Measurements from ENCODE around the gene HACL1. TPM values are rescaled to one million over a fixed set of nuclear protein-coding genes. Genes with fewer than 3 reads are reported as not detected.

The HACL1 gene
- total RNA-seq, 1 donor from 2014 or later: 22.8 TPM

DNA sequence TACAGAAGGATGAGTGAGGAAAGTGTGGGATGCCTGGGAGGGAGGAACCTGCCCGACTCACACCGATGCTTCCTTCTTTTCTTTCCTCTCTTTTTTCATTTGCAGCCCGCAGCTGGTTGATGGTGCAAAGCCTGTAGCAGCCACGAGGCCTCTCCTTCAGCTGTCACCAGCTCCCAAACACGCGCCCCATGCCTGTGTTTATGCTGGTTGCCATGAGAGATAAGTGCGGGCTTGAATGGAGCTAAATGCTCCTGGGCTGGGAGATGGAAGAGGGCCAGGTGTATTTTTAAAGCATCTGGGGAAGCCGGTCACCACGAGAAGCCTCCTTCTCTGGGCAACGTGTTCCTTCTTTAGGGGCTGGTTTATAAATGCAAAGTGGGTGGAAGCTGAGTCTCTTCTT is 89.2 kb downstream of the HACL1 start:
- no peak for DNase-seq (ENCODE audit: low spot score)
- Mint-ChIP-seq H3K27me3 (ENCODE audit: low read depth) (peaks cover 2% of the 10 kb centered on the region), H3K36me3 (ENCODE audit: low read depth) (no peaks in the 10 kb centered on the region), H3K9me3 (no peaks in the 10 kb centered on the region), H3K4me1 (ENCODE audit: low read depth) (peaks cover 1% of the 10 kb centered on the region), H3K4me3 (ENCODE audit: low read depth) (no peak overlapping the region), H3K27ac (no peak overlapping the region)
- intact Hi-C loops (cut with micrococcal nuclease): no loop called here

DNA sequence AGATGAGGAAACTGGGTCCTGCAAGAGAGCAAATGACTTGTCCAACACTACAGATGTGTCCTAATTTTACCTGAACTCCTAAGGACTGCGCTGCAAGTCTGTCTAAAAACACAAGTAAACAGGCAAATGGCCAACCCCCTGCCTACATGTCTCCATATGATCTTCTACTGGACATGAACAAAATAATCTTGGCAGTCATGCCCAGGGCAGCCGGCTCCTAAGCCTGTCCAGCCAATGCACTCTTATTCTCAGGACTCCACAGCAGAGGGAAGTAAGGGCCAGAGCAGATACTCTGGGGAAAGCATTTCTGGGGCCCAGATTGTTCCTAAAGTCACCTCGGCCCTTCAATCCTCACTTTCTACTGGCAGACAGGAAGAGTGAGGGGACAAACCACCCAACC is 90.2 kb downstream of the HACL1 start:
- Mint-ChIP-seq H3K27ac (no peak overlapping the region), H3K27me3 (ENCODE audit: low read depth) (peaks cover 2% of the 10 kb centered on the region)

More for the DNA sequence above, 90.2 kb downstream of the HACL1 start:
- Mint-ChIP-seq H3K36me3 (ENCODE audit: low read depth) (no peaks in the 10 kb centered on the region), H3K4me1 (ENCODE audit: low read depth) (peaks cover 1% of the 10 kb centered on the region), H3K4me3 (ENCODE audit: low read depth) (no peak overlapping the region), H3K9me3 (no peaks in the 10 kb centered on the region)
- intact Hi-C loops (cut with micrococcal nuclease): no loop called here
- no peak for DNase-seq (ENCODE audit: low spot score)

Other genes starting within 250 kb of the HACL1 start
- 16.1 and 16.5 TPM in 2 replicates for gene METTL6, start 174.0 kb downstream of the HACL1 start, total RNA-seq
- 23.9 and 25.9 TPM in 2 replicates for gene EAF1, start 174.0 kb downstream of the HACL1 start, total RNA-seq
- gene COLQ, start 79.9 kb downstream of the HACL1 start, total RNA-seq: 1.6 and 2.1 TPM in 2 replicates
- 3.9 and 4.8 TPM in 2 replicates for gene BTD, start 176 bp upstream of the HACL1 start, total RNA-seq
- gene ANKRD28, start 196.4 kb upstream of the HACL1 start, total RNA-seq: 44.2 and 45.5 TPM in 2 replicates